Stomach smooth muscle (tissue), 2 donors: Measurements from ENCODE around the gene GPRC5D.

Source experiments
- H3K27ac ChIP-seq: one replicate; pipeline ENCODE4 v1.7.0; 2013; ENCODE audit warnings: mild to moderate bottlenecking, low read length, inconsistent platforms
- H3K27me3 ChIP-seq, 2 donors: one replicate each; pipeline ENCODE4 v1.7.0; 2013; ENCODE audit warnings: low read length in 2 of 2; ENCODE audit not compliant: insufficient read depth in 2 of 2, control insufficient read depth in 1 of 2
- H3K36me3 ChIP-seq, 2 donors: one replicate each; pipeline ENCODE4 v1.7.0; 2013; ENCODE audit warnings: low read length in 2 of 2; ENCODE audit not compliant: control insufficient read depth in 2 of 2, insufficient read depth in 2 of 2
- H3K4me1 ChIP-seq: one replicate; pipeline ENCODE4 v1.7.0; 2013; ENCODE audit warnings: low read length; ENCODE audit not compliant: control insufficient read depth, insufficient read depth
- H3K4me3 ChIP-seq, 2 donors: one replicate each; pipeline ENCODE4 v1.7.0; 2013; ENCODE audit warnings: low read length in 2 of 2
- H3K9ac ChIP-seq, 2 donors: one replicate each; pipeline ENCODE4 v1.7.0; 2013; ENCODE audit warnings: low read length in 2 of 2, mild to moderate bottlenecking in 1 of 2
- H3K9me3 ChIP-seq, 2 donors: one replicate each; pipeline ENCODE4 v1.7.0; 2013; ENCODE audit warnings: low read length in 2 of 2; ENCODE audit not compliant: control insufficient read depth in 2 of 2
- donor health status: healthy.
- donor health status: Pancreatic carcinoma.

Gene GPRC5D

DNA sequence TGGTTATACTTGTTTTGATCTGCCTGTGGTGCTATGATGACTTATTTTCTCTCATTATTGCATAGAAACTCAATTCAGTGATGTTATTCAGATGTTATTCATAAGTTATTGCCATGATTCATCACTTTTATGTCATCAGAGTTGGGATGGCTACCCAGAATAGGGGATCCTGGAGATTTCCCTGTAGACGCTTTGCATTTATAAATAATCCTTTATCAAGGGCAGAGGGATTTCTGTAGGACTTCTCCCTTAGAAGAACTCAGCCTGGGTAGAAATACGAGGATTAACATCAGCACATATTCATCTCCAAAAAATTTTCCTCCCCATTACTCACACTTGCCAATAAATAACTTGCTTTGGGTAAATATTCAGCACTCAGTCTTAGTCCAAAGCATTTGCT is 55.7 kb downstream of the GPRC5D start:
- no peak overlapping the region for H3K4me3 ChIP-seq
- H3K4me1 ChIP-seq: peaks cover 11% of the 10 kb centered on the region
- no peak overlapping the region for H3K9ac ChIP-seq
- H3K27me3 ChIP-seq: peaks cover 10 to 11% of the 10 kb centered on the region in 2 donors
- no peak overlapping the region for H3K27ac ChIP-seq
- H3K9me3 ChIP-seq: no peaks in the 10 kb centered on the region
- no peaks in the 10 kb centered on the region for H3K36me3 ChIP-seq

- Histone ChIP-seq H3K9me3 (no peaks in the 10 kb centered on the region), H3K36me3 (no peaks in the 10 kb centered on the region), H3K4me1 (peaks cover 13% of the 10 kb centered on the region), H3K27ac (no peak overlapping the region), H3K27me3 (peaks cover 7 to 9% of the 10 kb centered on the region in 2 donors), H3K4me3 (no peak overlapping the region), H3K9ac (no peak overlapping the region)
These were observed 58.5 kb downstream of the GPRC5D start for GRCh38 chr12:12893438-12893837.

DNA sequence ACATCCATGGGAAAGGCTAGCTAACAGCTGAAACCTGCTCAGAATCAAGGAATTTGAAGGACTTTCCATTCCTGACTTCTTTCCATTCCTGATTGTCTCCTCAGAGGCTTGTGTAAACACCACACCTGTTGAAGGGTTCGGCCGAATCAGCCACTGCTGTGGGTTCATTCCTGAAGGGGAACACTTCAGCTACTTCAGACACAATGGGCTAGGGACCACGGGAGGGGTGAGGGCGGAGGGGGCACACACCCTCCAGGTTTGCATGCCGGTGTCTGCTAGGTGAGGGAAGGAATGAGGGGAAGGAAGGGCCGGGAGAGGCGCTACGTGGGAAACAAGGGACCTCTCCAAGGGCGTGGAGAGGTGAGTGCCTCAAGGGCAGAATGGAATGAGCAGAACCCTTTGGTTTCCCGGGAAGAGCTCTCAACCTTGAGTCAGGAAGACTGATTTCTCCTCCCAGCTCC is 59.3 kb downstream of the GPRC5D start:
- peak overlapping the region in 1 of 2 donors; percentile 3 for H3K4me3 ChIP-seq

DNA sequence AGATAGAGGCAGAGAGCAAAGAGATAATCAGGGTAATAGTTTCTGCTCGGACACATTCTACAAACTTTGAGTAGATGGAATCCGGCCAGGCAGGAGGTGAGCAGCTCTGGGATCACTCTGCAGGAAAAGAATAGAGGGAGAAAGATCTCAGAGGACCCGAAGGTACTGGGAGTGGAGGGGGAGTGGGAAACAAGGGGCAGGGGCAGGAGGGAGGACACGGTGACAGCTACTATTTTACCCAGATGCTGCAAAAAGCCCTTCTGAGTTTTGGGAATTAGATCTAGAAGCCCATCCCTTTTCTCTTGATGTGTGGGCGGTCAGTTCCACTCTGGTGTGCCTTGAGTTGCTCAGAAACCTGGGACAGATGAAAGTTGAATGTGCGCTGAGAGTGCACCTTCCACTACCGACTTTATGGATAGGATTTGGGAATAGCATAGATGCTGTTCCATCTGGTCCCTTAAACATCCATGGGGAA is 60.1 kb downstream of the GPRC5D start:
- H3K9me3 ChIP-seq: no peaks in the 10 kb centered on the region
- peaks cover 7% of the 10 kb centered on the region in 2 donors for H3K27me3 ChIP-seq
- no peaks in the 10 kb centered on the region for H3K36me3 ChIP-seq
- H3K27ac ChIP-seq: no peak overlapping the region
- H3K4me3 ChIP-seq: peak overlapping the region; percentile 60 to 77
- peaks cover 13% of the 10 kb centered on the region for H3K4me1 ChIP-seq
- H3K9ac ChIP-seq: peak overlapping the region; percentile 29 to 37

More for the DNA sequence above, 59.3 kb downstream of the GPRC5D start:
- no peak overlapping the region for H3K27ac ChIP-seq
- H3K9ac ChIP-seq: no peak overlapping the region
- H3K9me3 ChIP-seq: no peaks in the 10 kb centered on the region
- H3K4me1 ChIP-seq: peaks cover 13% of the 10 kb centered on the region
- H3K27me3 ChIP-seq: peaks cover 7 to 9% of the 10 kb centered on the region in 2 donors
- H3K36me3 ChIP-seq: no peaks in the 10 kb centered on the region

DNA sequence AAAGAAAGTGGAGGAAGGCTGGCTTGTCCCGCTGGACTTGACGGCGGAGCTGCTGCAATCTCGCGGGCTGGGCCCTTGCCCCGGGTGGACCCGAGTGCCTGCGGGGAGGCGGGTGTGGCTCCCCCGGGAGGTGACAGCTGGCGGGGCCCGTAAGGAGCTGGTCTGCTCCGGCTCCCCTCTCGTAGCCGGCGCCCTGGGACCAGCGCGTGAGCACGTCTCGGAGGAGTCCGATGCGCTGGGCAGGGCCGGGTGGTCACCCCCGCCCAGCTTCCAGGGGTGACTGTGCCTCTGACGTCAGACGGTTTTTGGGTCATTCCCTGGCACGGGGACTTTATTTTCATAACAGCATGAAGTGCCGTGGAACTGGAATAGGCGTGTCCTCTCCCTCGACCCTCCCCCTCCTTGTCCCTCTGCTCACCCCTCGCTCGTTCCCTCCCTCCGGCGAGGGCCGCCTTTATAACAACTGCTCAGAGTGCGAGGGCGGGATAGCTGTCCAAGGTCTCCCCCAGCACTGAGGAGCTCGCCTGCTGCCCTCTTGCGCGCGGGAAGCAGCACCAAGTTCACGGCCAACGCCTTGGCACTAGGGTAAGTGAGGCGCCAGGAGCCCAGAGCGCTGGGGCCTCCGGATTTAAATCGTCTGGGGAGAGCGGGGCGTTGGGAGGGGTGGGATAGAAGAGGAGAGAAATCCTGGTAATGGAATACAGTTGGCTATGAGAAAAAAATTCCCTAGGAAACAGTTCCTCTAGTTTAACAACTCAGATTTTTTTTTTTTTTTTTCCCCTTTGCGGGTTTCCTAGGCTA is 60.7 kb downstream of the GPRC5D start, which contains the start of gene GPRC5A:
TSS of gene GPRC5A (plus strand) at position 483 of the 801 bp plus-strand sequence. CDS start 16,688 bp downstream, outside the sequence.
- H3K27ac ChIP-seq: no peak within 1 kb of the TSS
- peak within 1 kb of the TSS; percentile 37 to 62 for H3K9ac ChIP-seq
- peak within 1 kb of the TSS; percentile 60 to 77 for H3K4me3 ChIP-seq

More for the DNA sequence above, 60.7 kb downstream of the GPRC5D start, which contains the start of gene GPRC5A:
- H3K27me3 ChIP-seq: peaks cover 7% of the 10 kb centered on the region in 2 donors
- no peaks in the 10 kb centered on the region for H3K36me3 ChIP-seq
- peaks cover 13% of the 10 kb centered on the region for H3K4me1 ChIP-seq
- H3K9me3 ChIP-seq: no peaks in the 10 kb centered on the region
